Uterus (tissue), 2 donors: Measurements from ENCODE around the gene ANKLE1.

Source experiments
- POLR2A ChIP-seq, 2 donors: fragments of 450-650 bp; IDR thresholded peaks; one replicate each; pipeline ENCODE4 v1.6.1; 2016; ENCODE audit warnings: antibody characterized with exemption in 2 of 2, mild to moderate bottlenecking in 1 of 2, moderate library complexity in 1 of 2
- TF ChIP-seq, protein P1 (sequence below), 4 experiments: fragments of 200-600 bp in 2 of 4; fragments of 450-650 bp in 2 of 4; sonication (generic) in 2 of 4; IDR thresholded peaks; one replicate each; pipeline ENCODE4 v1.5.1; 2016 to 2019; ENCODE audit warnings: antibody characterized with exemption in 4 of 4, mild to moderate bottlenecking in 2 of 4, moderate library complexity in 1 of 4

DNA sequence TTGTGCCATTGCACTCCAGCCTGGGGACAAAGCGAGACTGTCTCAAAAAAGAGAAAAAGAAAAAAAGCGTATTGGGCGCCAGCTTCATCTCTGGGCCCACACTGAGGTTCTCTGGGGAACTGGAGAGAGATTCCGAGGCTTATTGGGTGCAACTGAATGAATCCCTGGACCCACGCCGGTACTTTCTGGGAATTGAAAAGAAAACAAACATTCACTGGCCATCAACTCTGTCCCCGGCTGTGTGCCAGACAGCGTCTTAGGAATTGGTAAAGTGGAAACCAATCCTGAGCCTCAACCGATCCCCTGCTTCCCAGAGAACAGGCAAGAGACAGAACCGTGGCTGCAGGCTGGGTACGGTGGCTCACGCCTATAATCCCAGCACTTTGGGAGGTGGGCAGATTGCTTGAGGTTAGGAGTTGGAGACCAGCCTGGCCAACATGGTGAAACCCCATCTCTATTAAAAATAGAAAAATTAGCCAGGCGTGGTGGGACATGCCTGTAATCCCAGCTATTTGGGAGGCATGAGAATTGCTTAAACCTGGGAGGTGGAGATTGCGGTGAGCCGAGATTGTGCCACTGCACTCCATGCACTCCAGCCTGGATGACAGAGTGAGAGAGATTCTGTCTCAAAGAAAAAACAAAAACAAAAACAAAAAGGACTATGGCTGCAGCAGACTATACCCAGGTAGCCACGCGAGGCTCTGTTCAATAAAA, 44.3 kb downstream of the ANKLE1 start:
- TF ChIP-seq, protein P1, sequence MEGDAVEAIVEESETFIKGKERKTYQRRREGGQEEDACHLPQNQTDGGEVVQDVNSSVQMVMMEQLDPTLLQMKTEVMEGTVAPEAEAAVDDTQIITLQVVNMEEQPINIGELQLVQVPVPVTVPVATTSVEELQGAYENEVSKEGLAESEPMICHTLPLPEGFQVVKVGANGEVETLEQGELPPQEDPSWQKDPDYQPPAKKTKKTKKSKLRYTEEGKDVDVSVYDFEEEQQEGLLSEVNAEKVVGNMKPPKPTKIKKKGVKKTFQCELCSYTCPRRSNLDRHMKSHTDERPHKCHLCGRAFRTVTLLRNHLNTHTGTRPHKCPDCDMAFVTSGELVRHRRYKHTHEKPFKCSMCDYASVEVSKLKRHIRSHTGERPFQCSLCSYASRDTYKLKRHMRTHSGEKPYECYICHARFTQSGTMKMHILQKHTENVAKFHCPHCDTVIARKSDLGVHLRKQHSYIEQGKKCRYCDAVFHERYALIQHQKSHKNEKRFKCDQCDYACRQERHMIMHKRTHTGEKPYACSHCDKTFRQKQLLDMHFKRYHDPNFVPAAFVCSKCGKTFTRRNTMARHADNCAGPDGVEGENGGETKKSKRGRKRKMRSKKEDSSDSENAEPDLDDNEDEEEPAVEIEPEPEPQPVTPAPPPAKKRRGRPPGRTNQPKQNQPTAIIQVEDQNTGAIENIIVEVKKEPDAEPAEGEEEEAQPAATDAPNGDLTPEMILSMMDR (IDR thresholded peaks at IDR 0.05), result no peak
- no peak for TF ChIP-seq POLR2A (IDR thresholded peaks at IDR 0.05)
